ENCODE data around the gene CYP3A7.
"Not testable (repeated sequence)": the region's sequence is repeated elsewhere in the genome, so short reads cannot be mapped to it uniquely, and the experiment has no call there.

The CYP3A7 gene

DNA sequence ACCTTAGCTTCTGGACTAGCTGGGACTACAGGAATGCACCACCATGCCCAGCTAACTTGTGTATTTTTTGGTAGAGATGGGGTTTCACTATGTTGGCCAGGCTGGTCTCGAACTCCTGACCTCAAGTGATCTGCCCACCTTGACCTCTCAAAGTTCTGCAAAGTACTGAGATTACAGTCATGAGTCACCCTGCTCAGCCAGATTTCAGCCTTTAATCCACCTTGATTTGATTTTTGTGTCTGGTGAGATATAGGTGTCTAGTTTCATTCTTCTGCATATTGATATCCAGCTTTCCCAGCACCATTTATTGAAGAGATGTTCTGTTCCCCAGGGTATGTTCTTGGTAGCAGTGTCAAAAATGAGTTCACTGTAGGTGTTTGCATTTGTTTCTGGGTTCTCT is 20.1 kb upstream of the CYP3A7 start:
- H3K36me3 Mint-ChIP-seq (ENCODE audit: low read depth): no peaks in the 10 kb centered on the region
- H3K9me3 Mint-ChIP-seq: no peaks in the 10 kb centered on the region
- intact Hi-C loops (cut with micrococcal nuclease): no loop called here
- H3K27me3 Mint-ChIP-seq: peaks cover 26% of the 10 kb centered on the region
- no peak overlapping the region for H3K4me3 Mint-ChIP-seq
- no peaks in the 10 kb centered on the region for H3K4me1 Mint-ChIP-seq (ENCODE audit: low read depth)
- H3K27ac Mint-ChIP-seq: no peak overlapping the region

DNA sequence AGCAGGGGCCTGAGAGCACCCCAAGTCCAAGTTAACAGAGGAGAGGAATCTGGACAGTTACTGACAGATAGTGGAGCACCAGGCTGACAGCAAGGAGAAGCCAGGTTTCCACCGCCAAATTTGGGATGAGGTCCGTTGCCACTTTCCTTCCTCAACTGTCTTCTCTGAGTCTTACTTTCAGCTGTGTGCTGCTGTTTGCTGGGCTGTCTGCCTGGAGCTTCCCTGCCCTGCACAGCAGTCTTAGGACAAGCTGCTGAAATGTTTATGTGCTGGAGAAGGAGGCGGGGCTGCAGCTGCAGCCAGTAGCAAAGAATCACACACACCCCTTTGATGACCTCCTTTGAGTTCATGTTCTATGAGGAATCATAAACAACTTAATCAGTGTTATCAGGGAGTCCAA is 17.4 kb upstream of the CYP3A7 start:
- H3K4me3 Mint-ChIP-seq: no peak overlapping the region
- no peaks in the 10 kb centered on the region for H3K9me3 Mint-ChIP-seq
- no peak overlapping the region for H3K27ac Mint-ChIP-seq
- intact Hi-C loops (cut with micrococcal nuclease): no loop called here
- H3K36me3 Mint-ChIP-seq (ENCODE audit: low read depth): no peaks in the 10 kb centered on the region
- no peaks in the 10 kb centered on the region for H3K4me1 Mint-ChIP-seq (ENCODE audit: low read depth)
- H3K27me3 Mint-ChIP-seq: peaks cover 33% of the 10 kb centered on the region

DNA sequence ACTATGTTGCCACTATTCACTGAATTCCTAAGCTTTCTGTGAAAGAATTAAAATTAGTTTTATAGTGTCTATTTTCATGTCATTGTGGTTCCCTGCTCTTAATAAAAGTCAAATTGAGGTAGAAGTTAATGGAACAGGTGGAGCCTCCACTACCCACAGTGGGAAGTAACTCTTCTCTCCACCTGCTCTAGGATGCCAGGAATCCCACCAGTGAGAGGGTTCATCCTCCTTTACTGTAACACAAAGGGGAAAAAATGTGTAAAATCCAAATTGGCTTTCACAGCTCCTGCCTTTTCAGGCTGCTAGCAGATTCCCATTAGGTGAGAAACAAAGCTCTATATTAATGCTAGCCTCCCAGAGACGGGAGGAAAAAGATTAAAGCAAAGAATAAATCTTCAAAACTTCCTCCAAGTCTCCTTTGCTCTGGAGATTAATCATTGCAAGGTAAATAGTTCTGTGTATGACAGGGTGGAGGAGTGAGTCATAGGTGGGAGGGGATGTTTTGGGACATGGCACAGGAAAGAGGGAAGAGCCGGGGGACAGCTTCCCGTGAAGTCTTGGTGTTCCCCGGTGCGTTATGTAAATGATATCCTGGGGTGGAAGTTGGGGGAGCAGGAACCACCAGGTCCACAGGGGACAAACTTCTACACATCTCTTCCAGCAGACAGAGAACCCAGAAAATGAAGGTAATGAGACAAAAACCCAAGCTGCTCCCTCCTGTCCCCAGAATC is 16.5 kb upstream of the CYP3A7 start:
- H3K9me3 Mint-ChIP-seq; H3K27ac Mint-ChIP-seq; H3K36me3 Mint-ChIP-seq (ENCODE audit: low read depth); H3K4me1 Mint-ChIP-seq (ENCODE audit: low read depth); intact Hi-C loops (cut with micrococcal nuclease); H3K4me3 Mint-ChIP-seq: not testable (repeated sequence)
- H3K27me3 Mint-ChIP-seq: peaks cover 30% of the 10 kb centered on the region

DNA sequence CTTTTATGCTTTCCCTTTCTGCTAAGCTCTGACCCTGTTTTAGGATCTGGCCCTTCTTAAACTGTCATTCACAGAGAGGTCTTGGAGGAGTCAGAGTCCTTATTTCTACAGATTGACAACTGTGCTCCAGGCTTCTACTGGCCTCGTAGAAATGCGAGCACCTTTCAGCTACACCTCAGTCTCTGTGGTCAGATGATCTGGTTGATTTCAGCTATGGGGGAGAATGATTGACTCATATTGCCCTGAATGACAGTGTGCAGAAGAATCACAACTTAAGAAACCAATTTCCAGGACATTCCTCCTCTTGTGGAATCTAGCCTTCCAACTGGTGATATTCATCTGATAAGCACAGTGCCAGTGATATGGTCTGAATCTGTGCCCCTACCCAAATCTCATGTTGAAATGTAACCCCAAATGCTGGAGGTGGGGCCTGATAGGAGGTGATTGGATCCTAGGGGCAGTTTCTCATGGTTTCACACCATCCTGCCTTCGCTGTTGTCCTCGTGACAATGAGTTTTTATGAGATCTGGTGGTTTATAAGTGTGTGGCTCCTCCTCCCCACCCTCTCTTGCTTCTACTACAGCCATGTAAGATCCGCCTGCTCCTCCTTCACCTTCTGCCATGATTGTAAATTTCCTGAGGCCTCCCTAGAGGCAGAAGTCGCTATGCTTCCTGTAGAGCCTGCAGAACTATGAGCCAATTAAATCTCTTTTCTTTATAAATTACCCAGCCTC is 14.0 kb upstream of the CYP3A7 start:
- Mint-ChIP-seq H3K36me3 (ENCODE audit: low read depth) (no peaks in the 10 kb centered on the region), H3K4me3 (no peak overlapping the region), H3K9me3 (peaks cover 23% of the 10 kb centered on the region), H3K27ac (no peak overlapping the region), H3K27me3 (peaks cover 23% of the 10 kb centered on the region), H3K4me1 (ENCODE audit: low read depth) (no peaks in the 10 kb centered on the region)
- intact Hi-C loops (cut with micrococcal nuclease): no loop called here

DNA sequence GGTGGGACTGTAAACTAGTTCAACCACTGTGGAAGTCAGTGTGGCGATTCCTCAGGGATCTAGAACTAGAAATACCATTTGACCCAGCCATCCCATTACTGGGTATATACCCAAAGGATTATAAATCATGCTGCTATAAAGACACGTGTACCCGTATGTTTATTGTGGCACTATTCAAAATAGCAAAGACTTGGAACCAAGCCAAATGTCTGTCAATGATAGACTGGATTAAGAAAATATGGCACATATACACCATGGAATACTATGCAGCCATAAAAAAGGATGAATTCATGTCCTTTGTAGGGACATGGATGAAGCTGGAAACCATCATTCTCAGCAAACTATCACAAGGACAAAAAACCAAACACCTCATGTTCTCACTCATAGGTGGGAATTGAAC is 11.9 kb upstream of the CYP3A7 start:
- H3K4me1 Mint-ChIP-seq (ENCODE audit: low read depth); H3K27ac Mint-ChIP-seq; H3K36me3 Mint-ChIP-seq (ENCODE audit: low read depth); H3K4me3 Mint-ChIP-seq; intact Hi-C loops (cut with micrococcal nuclease): not testable (repeated sequence)
- Mint-ChIP-seq H3K27me3 (peaks cover 15% of the 10 kb centered on the region), H3K9me3 (peaks cover 25% of the 10 kb centered on the region)

DNA sequence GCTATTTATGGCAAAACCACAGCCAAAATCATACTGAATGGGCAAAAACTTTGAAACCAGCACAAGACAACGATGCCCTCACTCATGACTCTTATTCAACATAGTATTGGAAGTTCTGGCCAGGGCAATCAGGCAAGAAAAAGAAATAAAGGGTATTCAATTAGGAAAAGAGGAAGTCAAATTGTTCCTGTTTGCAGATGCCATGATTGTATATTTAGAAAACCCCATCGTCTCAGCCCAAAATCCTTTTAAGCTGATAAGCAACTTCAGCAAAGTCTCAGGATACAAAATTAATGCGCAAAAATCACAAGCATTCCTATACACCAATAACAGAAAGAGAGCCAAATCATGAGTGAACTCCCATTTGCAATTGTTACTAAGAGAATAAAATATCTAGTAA is 10.4 kb upstream of the CYP3A7 start:
- H3K36me3 Mint-ChIP-seq (ENCODE audit: low read depth); H3K27ac Mint-ChIP-seq; H3K4me3 Mint-ChIP-seq; H3K27me3 Mint-ChIP-seq; intact Hi-C loops (cut with micrococcal nuclease): not testable (repeated sequence)
- Mint-ChIP-seq H3K4me1 (ENCODE audit: low read depth) (peaks cover 10% of the 10 kb centered on the region), H3K9me3 (peaks cover 25% of the 10 kb centered on the region)

DNA sequence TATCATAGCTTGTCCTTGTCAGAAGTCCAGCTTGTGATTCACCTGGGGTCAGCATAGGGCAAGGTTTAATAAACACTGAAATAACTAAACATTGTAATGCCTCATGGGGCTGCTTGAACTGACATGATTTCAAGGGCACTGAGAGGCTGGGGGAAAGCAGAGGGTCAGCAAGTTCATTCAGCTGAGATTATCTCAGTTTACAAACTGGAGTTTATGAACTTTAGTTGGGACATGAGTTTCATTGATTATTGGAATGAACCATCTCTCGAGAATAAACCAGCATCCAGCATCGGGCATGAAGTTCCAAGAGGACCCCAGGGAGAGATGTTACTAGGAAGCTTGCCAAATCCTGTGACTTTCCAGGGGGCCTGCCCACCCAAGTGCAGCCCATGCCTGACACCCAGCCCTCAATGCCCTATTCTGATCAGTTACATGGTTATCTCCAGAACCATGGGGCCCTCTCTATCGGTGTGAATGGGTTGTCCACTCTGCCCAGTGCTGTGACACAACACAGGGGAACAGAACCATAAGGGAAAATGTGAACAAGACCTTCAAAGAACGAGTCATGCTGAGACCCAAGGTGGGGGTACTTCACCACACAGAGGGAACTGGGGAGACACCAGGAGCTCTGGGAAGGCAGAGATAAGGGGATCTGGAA is 7.9 kb upstream of the CYP3A7 start:
- H3K4me1 Mint-ChIP-seq (ENCODE audit: low read depth): peaks cover 10% of the 10 kb centered on the region
- H3K27ac Mint-ChIP-seq: no peak overlapping the region
- H3K9me3 Mint-ChIP-seq: peaks cover 25% of the 10 kb centered on the region
- peaks cover 3% of the 10 kb centered on the region for H3K27me3 Mint-ChIP-seq
- intact Hi-C loops (cut with micrococcal nuclease): no loop called here
- H3K36me3 Mint-ChIP-seq (ENCODE audit: low read depth): no peaks in the 10 kb centered on the region
- H3K4me3 Mint-ChIP-seq: no peak overlapping the region

DNA sequence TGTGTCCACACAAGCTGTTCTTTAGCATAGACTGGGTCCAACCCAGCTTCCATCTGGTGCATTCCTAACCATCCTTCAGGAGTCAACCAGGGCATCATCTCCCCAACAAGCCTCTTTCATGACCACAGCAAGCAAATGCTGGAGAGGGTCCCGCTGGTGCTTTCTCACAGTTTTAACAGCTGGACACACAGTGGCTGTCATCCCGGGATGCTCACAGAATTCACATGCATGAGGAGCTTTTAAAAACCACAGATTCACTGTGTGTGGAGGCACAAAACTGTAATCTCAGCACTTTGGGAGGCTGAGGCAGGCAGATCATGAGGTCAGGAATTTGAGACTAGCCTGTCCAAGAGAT is 6.4 kb upstream of the CYP3A7 start:
- no peak overlapping the region for H3K27ac Mint-ChIP-seq
- H3K9me3 Mint-ChIP-seq: peaks cover 25% of the 10 kb centered on the region
- no peaks in the 10 kb centered on the region for H3K27me3 Mint-ChIP-seq
- H3K36me3 Mint-ChIP-seq (ENCODE audit: low read depth): no peaks in the 10 kb centered on the region
- no peak overlapping the region for H3K4me3 Mint-ChIP-seq
- H3K4me1 Mint-ChIP-seq (ENCODE audit: low read depth): peaks cover 10% of the 10 kb centered on the region
- intact Hi-C loops (cut with micrococcal nuclease): no loop called here

DNA sequence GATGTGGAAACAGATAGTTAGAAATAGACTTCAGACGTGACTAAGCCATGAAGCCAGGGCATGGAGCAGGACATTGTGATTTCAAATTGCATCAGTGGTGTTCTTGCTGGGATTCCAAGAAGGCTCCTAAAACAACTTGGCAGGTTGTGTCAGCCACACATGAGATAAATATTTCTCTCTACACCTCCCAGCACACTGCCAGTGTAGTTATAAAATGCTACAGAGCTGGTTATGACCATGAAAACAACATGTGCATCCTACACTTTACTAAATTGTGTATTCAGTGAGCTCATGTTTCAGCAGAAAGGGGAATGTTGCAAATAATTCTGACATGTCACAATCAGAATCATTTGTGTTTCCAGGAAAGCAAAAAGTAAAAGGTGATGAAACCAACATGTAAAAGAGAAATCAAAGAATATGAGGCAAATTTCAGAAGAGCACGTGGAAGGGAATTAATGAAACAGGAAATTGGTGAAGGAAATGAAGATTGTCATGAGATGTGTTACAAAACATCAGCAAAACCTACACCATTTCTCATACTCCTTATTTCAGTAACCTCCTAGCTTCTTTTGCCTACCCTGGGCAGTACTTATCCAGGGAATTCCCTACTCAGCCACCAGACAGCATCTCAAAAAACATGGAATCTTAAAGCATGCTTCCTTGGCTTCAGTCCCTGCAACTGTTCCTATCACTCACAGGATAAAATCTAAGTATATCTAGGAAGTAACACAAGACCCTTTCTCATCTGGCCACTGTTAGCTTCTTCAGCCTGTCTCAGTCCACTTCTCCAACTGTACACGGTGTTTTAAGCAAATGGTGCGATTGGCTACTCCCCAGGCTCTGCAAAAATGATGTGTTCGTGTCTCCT is 5.8 kb upstream of the CYP3A7 start:
- no peaks in the 10 kb centered on the region for H3K27me3 Mint-ChIP-seq

DNA sequence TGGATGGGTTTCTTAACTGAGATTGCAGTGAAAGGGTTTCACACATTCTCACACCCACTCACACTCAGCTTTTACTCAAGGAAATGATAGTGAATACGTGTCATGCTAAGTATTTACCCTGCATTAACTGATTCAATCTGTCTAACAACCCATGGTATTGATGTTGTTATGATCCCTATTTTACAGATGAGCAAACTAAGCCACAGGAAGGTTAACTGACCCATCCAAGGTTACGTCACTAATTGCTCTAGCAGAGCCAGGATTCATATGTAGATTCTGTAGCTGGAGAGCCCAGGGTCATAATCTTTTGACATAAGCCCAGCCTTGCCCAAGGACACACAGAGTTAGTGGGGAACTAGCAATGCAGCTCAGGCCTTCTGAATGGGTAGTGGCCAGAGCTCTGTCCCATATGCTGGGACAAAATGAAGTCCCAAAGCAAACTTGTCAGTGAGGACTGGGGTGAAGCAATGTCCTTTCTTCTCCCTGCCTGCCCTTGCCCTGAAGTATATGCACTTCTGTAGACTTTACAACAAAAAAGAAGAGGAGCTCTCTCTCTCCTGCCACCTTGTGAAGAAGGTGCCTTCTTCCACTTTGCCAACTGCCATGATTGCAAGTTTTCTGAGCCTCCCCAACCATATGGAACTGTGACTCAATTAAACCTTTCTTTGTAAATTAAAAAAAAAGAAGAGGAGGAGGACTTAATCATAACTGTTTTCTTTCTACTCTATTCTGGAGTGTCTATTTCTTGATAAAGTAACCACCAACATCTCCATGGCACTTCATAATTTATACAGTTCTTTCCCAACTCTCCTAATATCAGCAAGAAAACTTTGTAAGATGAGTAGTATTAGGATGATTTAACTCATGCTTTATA is 4.9 kb upstream of the CYP3A7 start:
- H3K36me3 Mint-ChIP-seq (ENCODE audit: low read depth): no peaks in the 10 kb centered on the region
- peaks cover 10% of the 10 kb centered on the region for H3K4me1 Mint-ChIP-seq (ENCODE audit: low read depth)
- H3K27me3 Mint-ChIP-seq: no peaks in the 10 kb centered on the region
- intact Hi-C loops (cut with micrococcal nuclease): no loop called here
- H3K9me3 Mint-ChIP-seq: peaks cover 11% of the 10 kb centered on the region
- no peak overlapping the region for H3K4me3 Mint-ChIP-seq
- H3K27ac Mint-ChIP-seq: no peak overlapping the region

More for the DNA sequence above, 5.8 kb upstream of the CYP3A7 start:
- Mint-ChIP-seq H3K36me3 (ENCODE audit: low read depth) (no peaks in the 10 kb centered on the region), H3K27ac (no peak overlapping the region), H3K9me3 (peaks cover 19% of the 10 kb centered on the region), H3K4me1 (ENCODE audit: low read depth) (peaks cover 10% of the 10 kb centered on the region), H3K4me3 (no peak overlapping the region)
- intact Hi-C loops (cut with micrococcal nuclease): no loop called here

DNA sequence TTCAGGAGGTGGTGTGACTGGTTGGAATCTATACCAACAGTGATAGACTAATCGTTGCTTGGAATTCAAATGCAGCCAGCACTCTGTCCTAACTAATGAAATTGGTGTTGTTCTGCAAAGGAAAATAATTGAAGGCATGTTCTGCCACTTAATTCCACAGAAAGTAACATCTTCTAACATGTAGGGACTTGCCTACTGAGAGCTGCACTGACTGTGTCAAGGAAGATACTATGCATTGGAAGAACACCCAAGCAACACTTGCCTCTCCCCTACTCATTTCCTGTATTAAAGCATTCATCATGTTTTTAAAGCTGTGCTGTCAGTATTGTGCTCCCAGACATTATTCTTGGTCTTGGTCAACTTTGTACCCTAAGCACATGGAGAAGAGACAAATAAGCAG is 2.7 kb upstream of the CYP3A7 start:
- no peaks in the 10 kb centered on the region for H3K27me3 Mint-ChIP-seq
- H3K9me3 Mint-ChIP-seq: no peaks in the 10 kb centered on the region
- H3K4me3 Mint-ChIP-seq: no peak overlapping the region

DNA sequence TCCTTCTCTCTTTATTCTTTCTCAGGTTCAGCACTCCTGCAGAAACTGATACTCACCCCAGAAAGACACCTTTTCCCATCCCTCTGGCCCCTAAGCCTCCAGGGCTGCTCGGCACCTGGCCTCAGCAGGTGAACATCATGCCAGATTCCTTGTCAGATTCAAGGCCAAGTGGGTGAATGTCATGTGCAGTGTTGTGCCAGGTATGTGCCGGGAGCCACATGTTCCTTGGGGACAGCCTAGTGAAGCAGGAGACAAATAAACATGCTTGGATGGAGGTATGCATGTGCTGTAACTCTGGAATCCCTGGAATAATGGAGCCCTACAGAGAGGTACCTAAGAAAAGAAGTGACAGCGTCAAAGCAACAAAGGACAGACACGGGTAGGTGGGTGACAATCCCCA is 1.7 kb upstream of the CYP3A7 start:
- H3K9me3 Mint-ChIP-seq; intact Hi-C loops (cut with micrococcal nuclease); H3K27me3 Mint-ChIP-seq; H3K4me3 Mint-ChIP-seq; H3K27ac Mint-ChIP-seq; H3K36me3 Mint-ChIP-seq (ENCODE audit: low read depth): not testable (repeated sequence)
- peaks cover 10% of the 10 kb centered on the region for H3K4me1 Mint-ChIP-seq (ENCODE audit: low read depth)

More for the DNA sequence above, 2.7 kb upstream of the CYP3A7 start:
- no peaks in the 10 kb centered on the region for H3K36me3 Mint-ChIP-seq (ENCODE audit: low read depth)
- intact Hi-C loops (cut with micrococcal nuclease): no loop called here
- H3K4me1 Mint-ChIP-seq (ENCODE audit: low read depth): peaks cover 10% of the 10 kb centered on the region
- no peak overlapping the region for H3K27ac Mint-ChIP-seq

DNA sequence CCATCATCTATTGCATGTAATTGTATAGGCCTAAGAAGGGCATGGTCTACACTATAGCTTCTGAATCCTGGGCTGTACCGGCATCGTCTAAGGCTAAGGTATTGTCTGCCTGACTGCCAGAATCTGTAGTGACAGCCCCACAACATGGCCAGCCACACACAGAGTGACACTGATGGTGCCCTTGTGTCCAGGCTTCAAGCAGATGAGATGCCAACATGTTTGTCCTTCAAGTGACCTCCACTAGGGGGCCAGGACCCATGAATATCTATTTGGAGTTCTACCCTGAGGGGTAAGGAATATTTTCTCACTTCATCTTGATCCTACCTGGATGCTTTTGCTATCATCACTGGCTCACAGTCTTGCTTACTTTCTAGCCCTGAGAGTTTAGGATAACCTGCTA is 1.5 kb downstream of the CYP3A7 start:
- Mint-ChIP-seq H3K36me3 (ENCODE audit: low read depth) (no peaks in the 10 kb centered on the region), H3K4me3 (no peak overlapping the region)

More for the DNA sequence above, 1.5 kb downstream of the CYP3A7 start:
- intact Hi-C loops (cut with micrococcal nuclease): no loop called here
- no peaks in the 10 kb centered on the region for H3K27me3 Mint-ChIP-seq
- H3K9me3 Mint-ChIP-seq: no peaks in the 10 kb centered on the region
- no peaks in the 10 kb centered on the region for H3K4me1 Mint-ChIP-seq (ENCODE audit: low read depth)
- no peak overlapping the region for H3K27ac Mint-ChIP-seq

All from dendritic cell treated with granulocyte-macrophage colony-stimulating factor and Interleukin-4, amounts not matched to agents 40 ng/mL and 50 ng/mL, for 4 days (primary cell).